HG03565 (cell line): ENCODE results near the gene CDH4.

Experiments used
- ATAC-seq: cut with Tn5 transposase; IDR thresholded peaks from one replicate; pipeline ENCODE4 v1.9.1; 2021; ENCODE audit warnings: mild to moderate bottlenecking, moderate library complexity; ENCODE audit not compliant: unreplicated experiment

CDH4 gene

DNA sequence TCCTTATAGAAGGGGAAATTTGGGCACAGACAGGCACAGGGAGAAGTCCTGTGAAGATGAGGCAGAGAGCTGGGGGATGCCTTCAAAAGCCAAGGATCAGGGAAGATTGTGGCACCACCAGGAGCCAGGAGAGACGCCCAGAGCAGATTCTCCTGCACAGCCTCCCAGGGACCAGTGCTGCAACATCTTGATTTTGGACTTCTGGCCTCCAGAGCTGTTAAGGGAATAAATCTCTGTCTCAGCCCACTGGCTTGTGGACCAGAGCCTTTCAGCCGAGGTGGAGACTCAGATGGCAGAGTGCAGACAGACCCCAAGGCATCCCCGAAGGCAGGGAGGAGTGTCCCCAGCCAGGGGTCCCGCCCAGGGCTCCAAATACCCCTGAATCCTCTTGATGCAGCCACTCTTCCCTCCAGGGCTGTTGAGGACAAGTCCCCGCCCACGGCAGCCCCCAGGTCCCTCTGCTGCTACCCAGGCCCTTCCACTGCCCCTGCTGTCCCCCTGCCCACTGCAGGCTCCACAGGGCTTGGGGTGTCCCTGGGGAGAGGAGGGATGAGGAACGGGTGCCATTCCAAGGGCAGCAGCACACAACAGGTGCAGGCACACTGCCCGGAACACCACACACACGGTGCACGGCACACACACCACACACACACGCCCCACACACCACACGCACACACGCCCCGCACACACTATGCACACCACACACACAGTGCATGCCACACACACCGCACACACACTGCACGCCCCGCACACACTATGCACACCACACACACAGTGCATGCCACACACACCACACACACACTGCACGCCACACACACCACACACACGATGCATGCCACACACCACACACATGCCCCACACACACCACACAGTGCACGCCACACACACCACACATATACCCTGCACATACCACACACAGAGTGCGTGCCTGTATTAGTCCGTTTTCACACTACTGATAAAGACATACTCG is 502.2 kb downstream of the CDH4 start:
- ATAC-seq, result no peak

DNA sequence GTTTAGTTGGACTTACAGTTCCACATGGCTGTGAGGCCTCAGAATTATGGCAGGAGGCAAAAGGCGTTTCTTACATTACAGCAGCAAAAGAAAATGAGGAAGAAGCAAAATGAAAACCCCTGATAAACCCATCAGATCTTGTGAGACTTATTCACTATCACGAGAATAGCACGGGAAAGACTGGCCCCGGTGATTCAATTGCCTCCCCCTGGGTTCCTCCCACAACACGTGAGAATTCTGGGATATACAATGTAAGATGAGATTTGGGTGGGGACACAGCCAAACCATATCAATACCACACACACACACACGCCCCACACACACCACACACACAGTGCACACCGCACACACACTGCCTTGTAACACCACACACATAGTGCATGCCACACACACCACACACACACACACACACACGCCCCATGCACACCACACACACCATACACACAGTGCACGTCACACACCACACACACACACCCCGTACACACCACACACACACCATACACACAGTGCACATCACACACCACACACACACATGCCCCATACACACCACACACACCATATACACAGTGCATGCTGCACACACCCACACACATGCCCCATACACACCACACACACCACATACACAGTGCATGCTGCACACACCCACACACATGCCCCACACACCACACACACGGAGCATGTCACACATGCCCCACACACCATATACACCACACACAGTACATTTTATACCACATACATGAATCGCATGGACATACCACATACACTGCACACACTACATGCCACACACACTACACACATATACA is 503.1 kb downstream of the CDH4 start:
- ATAC-seq, result no peak

- no peak for ATAC-seq
These were observed 504.1 kb downstream of the CDH4 start for GRCh38 chr20:61755971-61756845.

DNA sequence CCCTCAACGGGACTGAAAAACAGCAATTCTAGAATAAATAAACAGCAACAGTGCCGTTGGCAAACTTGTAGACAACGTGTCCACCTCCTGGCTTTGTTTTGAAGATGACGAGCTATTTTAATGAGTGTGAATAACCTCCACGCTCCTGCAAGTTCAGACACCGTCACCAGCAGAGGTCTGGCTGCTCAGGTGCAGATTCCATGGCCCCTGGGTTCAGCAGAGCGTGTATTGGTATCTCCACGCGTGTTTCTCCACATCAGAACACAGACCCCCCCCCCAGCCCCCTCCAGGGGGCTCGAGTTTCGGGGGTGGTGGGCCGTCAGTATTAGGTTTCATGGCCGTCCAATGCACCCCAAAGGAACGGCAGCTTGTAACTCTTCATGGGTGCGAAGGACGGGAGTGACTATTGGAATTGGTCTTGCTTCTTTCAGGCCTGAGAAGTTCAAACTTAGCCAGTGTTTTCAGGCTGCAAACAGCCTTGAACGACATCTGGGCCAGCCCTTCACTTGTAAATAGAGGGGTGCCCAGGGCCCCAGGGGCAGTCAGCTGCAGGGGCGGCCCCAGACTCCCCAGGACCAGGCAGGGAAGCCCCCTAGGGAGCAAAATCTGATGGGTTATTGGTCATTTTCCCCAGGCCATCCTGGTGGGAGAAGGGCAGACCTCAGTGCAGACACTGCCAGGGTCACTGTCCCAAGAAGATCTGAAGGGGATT is 505.1 kb downstream of the CDH4 start:
- no peak for ATAC-seq

GRCh38 chr20:61757678-61758563 is 505.9 kb downstream of the CDH4 start:
- ATAC-seq, result no peak

GRCh38 chr20:61758564-61759200 is 506.6 kb downstream of the CDH4 start:
- ATAC-seq, result no peak

DNA sequence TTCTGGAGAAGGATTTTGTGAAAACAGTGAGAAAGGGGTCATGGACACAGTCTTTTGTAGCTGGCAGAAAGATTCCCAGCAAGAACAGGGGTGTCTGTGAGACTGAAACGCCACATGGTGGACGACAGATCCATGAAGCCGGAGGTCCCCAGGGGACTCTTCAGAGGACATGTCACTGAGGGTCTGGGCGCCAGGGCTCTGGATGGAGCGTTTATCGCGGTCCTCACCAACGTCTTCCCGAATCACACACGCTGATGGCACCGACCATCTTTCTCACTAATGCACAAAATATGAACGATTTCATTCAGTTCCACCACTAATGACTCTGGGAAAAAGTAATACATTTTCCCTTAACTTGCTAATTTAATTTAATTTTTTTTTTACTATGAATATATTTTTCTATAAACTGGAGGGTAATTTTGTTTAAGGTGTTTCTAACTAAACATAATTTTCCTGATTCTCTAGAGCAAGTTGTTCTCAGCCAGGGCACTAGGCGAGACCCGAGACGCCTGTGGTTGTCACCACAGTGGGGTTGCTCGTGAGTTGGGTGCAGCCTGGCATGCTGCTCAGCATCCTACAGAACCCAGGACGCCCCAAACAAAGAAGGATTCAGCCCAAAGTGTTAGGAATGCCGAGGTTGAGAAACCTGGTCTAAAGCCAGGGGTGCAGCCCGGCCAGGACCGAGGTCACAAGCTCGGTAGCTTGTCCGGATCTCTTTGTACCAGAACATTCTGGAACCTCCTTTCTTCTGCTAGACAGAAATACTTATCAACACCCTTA is 507.4 kb downstream of the CDH4 start:
- ATAC-seq, result no peak

DNA sequence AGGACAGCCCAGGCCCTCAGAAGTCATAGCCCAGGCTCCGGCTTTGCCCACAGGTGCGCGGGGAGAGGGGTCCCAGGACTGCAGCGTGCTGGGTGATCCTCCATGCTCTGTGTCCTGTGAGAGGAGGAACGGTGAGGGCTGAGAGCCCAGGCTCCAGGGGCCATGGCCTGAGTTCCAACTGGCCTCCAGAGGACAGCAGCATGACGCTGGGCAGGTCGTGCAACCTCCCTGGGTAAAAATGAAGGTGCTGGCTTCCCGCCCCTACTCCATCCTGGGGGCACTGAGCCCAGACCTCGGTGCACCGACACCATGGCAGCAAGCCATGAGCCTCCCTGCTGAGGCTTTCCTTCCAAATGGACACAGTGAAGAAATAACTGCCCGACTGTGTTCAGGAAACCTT is 508.3 kb downstream of the CDH4 start:
- ATAC-seq, result no peak

GRCh38 chr20:61760731-61761130 is 508.7 kb downstream of the CDH4 start:
- no peak for ATAC-seq

GRCh38 chr20:61761453-61762166 is 509.5 kb downstream of the CDH4 start:
- no peak for ATAC-seq

GRCh38 chr20:61762167-61762710 is 510.2 kb downstream of the CDH4 start:
- no peak for ATAC-seq

GRCh38 chr20:61762886-61763739 is 511.1 kb downstream of the CDH4 start:
- ATAC-seq, result no peak

DNA sequence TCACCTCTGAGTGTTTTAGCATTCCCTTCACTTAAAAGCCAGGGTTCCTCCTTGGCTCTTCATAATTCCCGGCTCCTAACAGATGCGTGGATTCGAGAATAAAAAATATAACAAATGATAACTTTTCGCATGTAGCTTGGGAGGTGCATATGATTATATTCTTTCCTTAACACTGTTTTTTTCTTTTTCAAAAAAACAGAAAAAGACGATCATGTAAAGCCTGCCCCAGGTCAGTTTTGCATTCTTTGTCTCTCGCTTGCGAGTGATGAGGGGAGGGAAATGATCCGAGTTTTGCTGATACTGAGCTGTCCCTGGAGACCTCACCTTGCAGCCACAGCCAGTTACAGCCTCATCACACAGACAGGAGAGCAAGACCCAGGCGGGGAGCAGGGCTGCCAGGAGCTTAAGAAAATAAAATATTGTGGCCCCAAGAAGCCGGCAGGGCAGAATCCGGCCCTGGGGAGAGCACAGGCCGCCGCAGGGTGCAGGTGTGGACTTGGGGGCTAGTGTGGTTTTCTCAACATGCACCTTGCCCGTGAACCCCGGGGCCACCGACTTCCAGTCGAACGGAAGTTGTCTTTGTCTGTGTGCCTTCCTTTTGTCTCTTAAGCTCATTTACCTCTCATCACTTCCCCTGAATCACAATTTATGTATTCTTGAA is 511.8 kb downstream of the CDH4 start:
- ATAC-seq, result no peak

- no peak for ATAC-seq
These were observed 512.5 kb downstream of the CDH4 start for GRCh38 chr20:61764471-61765025.
